Brain microvascular endothelial cell (primary cell): ENCODE data around the gene HHLA2.

Source experiments
- DNase-seq: peaks from one replicate; pipeline ENCODE4 v3.0.0-alpha.2; 2020
- H3K27ac ChIP-seq: fragments of 250-450 bp; sonication (Bioruptor Pico); 2 replicates; pipeline ENCODE4 v1.5.1; 2020; ENCODE audit warnings: mild to moderate bottlenecking, moderate library complexity
- H3K27me3 ChIP-seq: fragments of 250-450 bp; sonication (Bioruptor Pico); replicated peaks from 2 replicates; pipeline ENCODE4 v1.5.1; 2020; ENCODE audit warnings: mild to moderate bottlenecking
- H3K36me3 ChIP-seq: fragments of 250-450 bp; sonication (Bioruptor Pico); replicated peaks from 2 replicates; pipeline ENCODE4 v1.5.1; 2020; ENCODE audit warnings: mild to moderate bottlenecking
- H3K4me3 ChIP-seq: 2 replicates; pipeline ENCODE4 v1.5.1; 2011; ENCODE audit warnings: low read depth, mild to moderate bottlenecking, control low read depth, low read length, moderate library complexity
- in situ Hi-C: cut with HindIII; loops from 2 replicates; pipeline ENCODE4 v1.10.0; 2017; ENCODE audit warnings: low sequenced_read_pairs, low pct_ligation_motif_present
- TF ChIP-seq, protein P1 (sequence below): IDR thresholded peaks from 2 replicates; pipeline ENCODE4 v1.5.1; 2011; ENCODE audit warnings: low read depth, mild to moderate bottlenecking, moderate library complexity, low read length, control low read depth, inconsistent platforms; ENCODE audit errors: missing control alignments

Gene HHLA2

DNA sequence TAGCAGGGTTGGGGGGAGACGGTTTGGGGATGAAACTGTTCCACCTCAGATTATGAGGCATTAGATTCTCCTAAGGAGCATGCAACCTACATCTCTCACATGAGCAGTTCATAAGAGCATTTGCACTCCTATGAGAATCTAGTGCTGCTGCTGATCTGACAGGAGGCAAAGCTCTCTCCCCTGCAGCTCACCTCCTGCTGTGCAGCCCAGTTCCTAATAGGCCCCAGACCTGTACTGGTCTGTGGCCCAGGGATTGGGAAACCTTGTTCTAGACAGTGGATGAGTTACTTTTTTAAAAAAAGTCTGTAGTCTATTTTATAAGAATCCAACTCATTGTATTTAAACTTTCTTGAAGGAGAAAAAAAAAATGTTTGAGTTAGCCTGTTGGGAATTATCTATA lies 100.0 kb downstream of the HHLA2 start:
- no peaks in the 10 kb centered on the region for H3K27me3 ChIP-seq
- in situ Hi-C loops = no loop called here
- no peak overlapping the region for H3K27ac ChIP-seq
- H3K36me3 ChIP-seq = no peaks in the 10 kb centered on the region
- no peak overlapping the region for H3K4me3 ChIP-seq
- TF ChIP-seq, protein P1, sequence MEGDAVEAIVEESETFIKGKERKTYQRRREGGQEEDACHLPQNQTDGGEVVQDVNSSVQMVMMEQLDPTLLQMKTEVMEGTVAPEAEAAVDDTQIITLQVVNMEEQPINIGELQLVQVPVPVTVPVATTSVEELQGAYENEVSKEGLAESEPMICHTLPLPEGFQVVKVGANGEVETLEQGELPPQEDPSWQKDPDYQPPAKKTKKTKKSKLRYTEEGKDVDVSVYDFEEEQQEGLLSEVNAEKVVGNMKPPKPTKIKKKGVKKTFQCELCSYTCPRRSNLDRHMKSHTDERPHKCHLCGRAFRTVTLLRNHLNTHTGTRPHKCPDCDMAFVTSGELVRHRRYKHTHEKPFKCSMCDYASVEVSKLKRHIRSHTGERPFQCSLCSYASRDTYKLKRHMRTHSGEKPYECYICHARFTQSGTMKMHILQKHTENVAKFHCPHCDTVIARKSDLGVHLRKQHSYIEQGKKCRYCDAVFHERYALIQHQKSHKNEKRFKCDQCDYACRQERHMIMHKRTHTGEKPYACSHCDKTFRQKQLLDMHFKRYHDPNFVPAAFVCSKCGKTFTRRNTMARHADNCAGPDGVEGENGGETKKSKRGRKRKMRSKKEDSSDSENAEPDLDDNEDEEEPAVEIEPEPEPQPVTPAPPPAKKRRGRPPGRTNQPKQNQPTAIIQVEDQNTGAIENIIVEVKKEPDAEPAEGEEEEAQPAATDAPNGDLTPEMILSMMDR = no peak
- no peak for DNase-seq

DNA sequence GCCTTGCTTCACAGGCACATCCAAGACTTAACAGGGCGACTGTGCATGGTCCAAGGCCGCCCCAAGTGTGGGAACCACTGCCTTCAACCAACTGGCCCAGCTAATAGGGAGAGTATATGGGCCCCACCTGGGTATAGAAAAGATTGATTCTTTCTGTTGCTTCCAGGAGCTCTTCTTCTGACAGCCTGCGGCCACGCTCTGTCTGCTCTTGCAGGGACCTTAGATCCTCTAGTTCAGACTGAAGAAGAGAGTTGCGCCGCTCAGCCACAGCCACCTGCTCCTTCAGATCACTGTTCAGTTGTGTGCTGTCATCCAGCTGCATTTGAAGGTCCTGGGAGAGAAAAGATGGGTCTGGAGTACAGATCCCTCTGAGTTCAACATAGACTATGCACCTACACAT lies 102.2 kb downstream of the HHLA2 start:
- TF ChIP-seq, protein P1 = no peak
- H3K27me3 ChIP-seq = no peaks in the 10 kb centered on the region
- no peak overlapping the region for H3K27ac ChIP-seq
- no peaks in the 10 kb centered on the region for H3K36me3 ChIP-seq
- no peak for DNase-seq
- no peak overlapping the region for H3K4me3 ChIP-seq
- in situ Hi-C loops = no loop called here

DNA sequence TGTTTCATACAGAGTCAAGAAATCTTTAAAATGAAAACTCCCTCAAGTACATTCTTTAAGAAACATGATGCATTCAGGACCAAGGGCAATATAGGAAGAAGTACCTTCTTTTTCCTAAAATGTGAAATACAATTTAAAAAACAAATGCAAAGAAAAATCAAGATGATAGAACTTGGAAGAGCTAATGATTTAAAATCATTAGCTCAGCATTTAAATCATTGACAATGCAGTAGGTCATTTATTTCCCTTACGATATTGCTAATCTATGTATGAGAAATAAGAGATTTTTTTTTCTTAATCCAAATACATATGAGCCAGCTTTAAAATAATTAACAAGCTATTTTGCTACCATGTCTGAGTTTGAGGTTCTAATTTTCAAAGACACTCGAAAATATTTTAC lies 105.5 kb downstream of the HHLA2 start:
- no peak for DNase-seq
- no peaks in the 10 kb centered on the region for H3K27me3 ChIP-seq
- in situ Hi-C loops = no loop called here
- no peak overlapping the region for H3K27ac ChIP-seq
- TF ChIP-seq, protein P1 = no peak
- no peaks in the 10 kb centered on the region for H3K36me3 ChIP-seq
- H3K4me3 ChIP-seq = no peak overlapping the region

DNA sequence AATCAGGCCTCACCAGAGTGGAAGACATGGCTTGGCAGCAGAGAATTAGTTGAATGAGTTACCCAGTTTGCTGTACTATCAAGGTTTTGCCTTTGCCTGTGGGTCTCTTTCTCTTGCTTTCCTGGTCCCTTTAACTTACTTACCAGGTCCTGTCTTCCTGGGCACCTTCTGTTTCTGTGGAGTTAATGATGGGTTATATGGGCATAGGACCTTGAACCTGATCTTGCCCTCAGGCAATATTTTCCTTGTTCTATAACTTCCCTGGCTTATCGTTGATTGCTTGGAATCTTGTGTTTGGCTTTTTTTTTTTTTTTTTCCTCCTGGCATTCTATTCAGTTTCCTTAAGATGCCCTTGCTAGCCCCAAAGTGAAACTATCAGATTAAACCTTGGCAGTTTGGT lies 106.8 kb downstream of the HHLA2 start:
- no peaks in the 10 kb centered on the region for H3K27me3 ChIP-seq
- TF ChIP-seq, protein P1 = no peak
- H3K36me3 ChIP-seq = no peaks in the 10 kb centered on the region
- in situ Hi-C loops = no loop called here
- no peak for DNase-seq
- H3K4me3 ChIP-seq = no peak overlapping the region
- no peak overlapping the region for H3K27ac ChIP-seq

DNA sequence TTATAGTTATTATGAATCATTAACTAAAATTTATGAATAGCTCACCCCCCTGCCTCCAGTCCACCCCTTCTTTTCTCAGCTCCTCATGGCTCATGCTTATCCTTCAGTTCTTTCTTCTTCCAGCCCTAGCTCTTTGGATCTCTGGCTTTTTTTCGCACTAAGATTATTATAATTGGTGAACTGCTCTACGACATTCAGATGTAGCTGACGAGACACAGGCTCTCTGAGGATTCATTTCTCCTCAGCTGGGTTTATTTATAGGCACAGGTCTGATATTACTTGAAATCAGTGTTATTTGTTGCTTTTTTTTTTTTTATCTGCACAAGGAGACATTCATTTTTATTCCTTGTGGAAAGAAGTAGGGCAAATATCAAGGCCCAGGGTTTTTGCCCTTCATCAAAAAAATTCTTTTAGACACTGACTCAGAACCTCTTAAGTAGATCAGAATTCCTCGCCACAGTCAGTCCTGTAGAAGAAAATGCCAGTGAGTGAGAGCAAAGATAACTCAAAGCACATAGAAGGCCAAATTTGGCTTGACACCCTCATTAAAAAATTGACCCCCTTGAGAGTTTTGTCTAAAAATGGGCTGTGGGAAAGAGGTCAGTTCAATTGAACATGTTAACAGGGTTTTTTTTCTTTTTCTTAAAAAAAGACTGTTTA lies 107.5 kb downstream of the HHLA2 start:
- DNase-seq = no peak
- H3K4me3 ChIP-seq = no peak overlapping the region
- H3K27me3 ChIP-seq = no peaks in the 10 kb centered on the region
- TF ChIP-seq, protein P1 = no peak
- no peaks in the 10 kb centered on the region for H3K36me3 ChIP-seq
- in situ Hi-C loops = no loop called here
- H3K27ac ChIP-seq = no peak overlapping the region

DNA sequence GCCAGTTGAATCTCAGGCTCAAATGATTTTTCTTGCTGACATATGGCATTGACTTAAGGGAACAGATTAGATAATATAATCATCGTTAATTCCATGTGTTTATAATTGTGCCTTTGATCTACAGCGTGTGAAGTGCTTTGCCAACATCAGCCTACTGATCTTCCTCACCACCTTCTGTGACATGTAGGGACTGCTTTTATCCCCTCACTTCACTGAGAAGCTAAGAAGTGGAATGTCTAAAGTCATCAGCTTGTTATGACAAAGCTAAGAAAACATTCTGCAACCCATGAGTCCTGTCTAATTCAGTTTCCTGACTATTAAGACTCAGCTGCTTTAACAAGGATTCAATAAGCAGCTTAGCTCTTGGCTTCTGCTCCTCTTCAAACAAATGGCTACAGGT lies 108.0 kb downstream of the HHLA2 start:
- Histone ChIP-seq H3K27me3 (no peaks in the 10 kb centered on the region), H3K4me3 (no peak overlapping the region), H3K27ac (no peak overlapping the region), H3K36me3 (no peaks in the 10 kb centered on the region)
- in situ Hi-C loops = no loop called here
- TF ChIP-seq, protein P1 = no peak
- DNase-seq = no peak
